Transverse colon (tissue), 4 donors: ENCODE measurements around the gene PRG3. TPM values are rescaled to one million over a fixed set of nuclear protein-coding genes. Genes with fewer than 3 reads are reported as not detected.

Source experiments
- DNase-seq: peaks from one replicate; pipeline ENCODE4 v3.0.0-alpha.2; 2019
- H3K27ac ChIP-seq, 4 donors: fragments of 200-600 bp; sonication (generic); 2 replicates each; pipeline ENCODE4 v1.5.1; 2016 to 2018; ENCODE audit warnings: inconsistent platforms in 4 of 4
- H3K27me3 ChIP-seq: fragments of 200-600 bp; sonication (generic); 2 replicates; pipeline ENCODE4 v1.5.1; 2017; ENCODE audit warnings: inconsistent platforms
- H3K36me3 ChIP-seq, 4 donors: fragments of 200-600 bp; sonication (generic); 2 replicates each; pipeline ENCODE4 v1.5.1; 2017 to 2019; ENCODE audit warnings: inconsistent platforms in 4 of 4
- H3K4me1 ChIP-seq, 4 donors: fragments of 200-600 bp; sonication (generic); 2 replicates each; pipeline ENCODE4 v1.5.1; 2017 to 2020; ENCODE audit warnings: inconsistent platforms in 4 of 4
- H3K4me3 ChIP-seq, 4 donors: fragments of 200-600 bp; sonication (generic); 1 replicate in 1 of 4; 2 replicates in 3 of 4; pipeline versions ENCODE4 v1.5.1 to v1.6.1; 2017 to 2019; ENCODE audit warnings: inconsistent platforms in 4 of 4
- H3K9me3 ChIP-seq, 2 donors: fragments of 200-600 bp; sonication (generic); 2 replicates each; pipeline ENCODE4 v1.5.1; 2017 to 2019; ENCODE audit warnings: inconsistent platforms in 2 of 2
- EP300 ChIP-seq: sonication (generic); formaldehyde crosslinking; IDR thresholded peaks from one replicate; pipeline ENCODE4 v1.6.1; 2017; ENCODE audit warnings: antibody characterized with exemption, low read depth
- POLR2A ChIP-seq: fragments of 450-650 bp; IDR thresholded peaks from one replicate; pipeline ENCODE4 v1.6.1; 2016; ENCODE audit warnings: antibody characterized with exemption, mild to moderate bottlenecking, moderate library complexity
- POLR2AphosphoS5 ChIP-seq, 3 donors: sonication (generic); formaldehyde crosslinking; IDR thresholded peaks; one replicate each; pipeline ENCODE4 v1.6.1; 2016; ENCODE audit warnings: antibody characterized with exemption in 3 of 3
- WGBS, 2 donors: methylation state at CpG; one replicate each; pipeline ENCODE4 v1.1.5; 2018; ENCODE audit warnings: low coverage in 1 of 2; 5-methylcytosine and 5-hydroxymethylcytosine counted together
- in situ Hi-C, 4 donors: fragments of 200-750 bp; cut with MboI; loops; one replicate each; pipeline versions ENCODE4 v1.15.0 to v1.15.1; 2017; ENCODE audit warnings: low sequenced_read_pairs in 3 of 4, low pct_ligation_motif_present in 1 of 4, low pct_unique_long_range_greater_than_20kb in 1 of 4
- intact Hi-C: fragments of 100-400 bp; cut with DNase I; formaldehyde crosslinking; loops from one replicate; pipeline ENCODE4 v1.15.1; 2023; ENCODE audit warnings: low total_unique reads
- total RNA-seq, 4 donors: library from RNA; depleted of rRNA; stranded (reverse); fragments of >200 nt; gene quantifications; one replicate each; pipeline ENCODE4 v1.1.0, GENCODE V29; 2016
- TF ChIP-seq, protein P1 (sequence below), 5 experiments: fragments of 200-600 bp in 3 of 5; fragments of 450-650 bp in 2 of 5; sonication (generic) in 3 of 5; IDR thresholded peaks; 1 replicate in 2 of 5; 2 replicates in 3 of 5; pipeline ENCODE4 v1.5.1; 2016 to 2017; ENCODE audit warnings: antibody characterized with exemption in 5 of 5, inconsistent platforms in 3 of 5, mild to moderate bottlenecking in 2 of 5, moderate library complexity in 1 of 5

PRG3 gene
- total RNA-seq, 4 donors from 2014 or later, result not detected

DNA sequence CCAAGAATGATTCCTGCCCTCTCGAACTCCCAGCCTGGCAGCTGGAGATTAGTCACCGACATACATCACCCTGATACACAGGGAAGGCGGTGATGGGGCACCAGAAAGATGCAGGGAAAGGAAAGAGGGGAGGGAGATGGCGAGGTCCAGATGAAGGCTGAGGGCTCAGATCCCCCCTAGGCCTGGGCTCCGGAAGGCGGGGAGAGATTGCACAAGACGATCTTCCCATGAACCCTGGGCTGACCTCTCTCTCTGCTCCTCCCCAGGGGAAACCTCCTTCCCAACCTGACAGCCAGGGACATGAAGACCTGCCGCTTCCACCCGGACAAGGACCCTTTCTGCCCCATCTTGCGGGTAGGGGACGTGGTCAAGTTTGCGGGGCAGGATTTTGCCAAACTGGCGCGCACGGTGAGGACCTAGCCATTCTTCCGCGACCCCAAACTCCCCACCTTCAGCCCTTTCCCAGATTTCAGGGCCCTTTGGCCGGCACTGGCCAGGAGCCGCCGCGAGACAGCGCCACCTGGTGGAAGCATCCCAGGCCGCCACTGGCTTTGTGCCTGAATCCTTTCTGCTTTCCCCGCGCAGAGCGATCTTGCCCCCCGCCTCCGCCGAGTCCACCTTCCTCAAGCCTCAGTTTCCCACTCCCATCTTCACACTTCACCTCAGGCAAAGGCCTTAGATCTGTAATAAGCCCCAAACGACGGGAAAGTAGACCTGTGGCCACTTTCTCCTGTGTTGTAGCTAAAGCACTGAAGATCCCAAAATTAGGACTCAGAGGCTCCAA, 31.3 kb downstream of the PRG3 start:
- H3K4me1 ChIP-seq, result peaks cover 0 to 9% (median 0%) of the 10 kb centered on the region in 4 donors
- H3K27ac ChIP-seq, result no peak overlapping the region
- DNase-seq, result peak; percentile 67
- H3K36me3 ChIP-seq, result no peaks in the 10 kb centered on the region
- no peak for TF ChIP-seq POLR2A
- TF ChIP-seq, protein P1, sequence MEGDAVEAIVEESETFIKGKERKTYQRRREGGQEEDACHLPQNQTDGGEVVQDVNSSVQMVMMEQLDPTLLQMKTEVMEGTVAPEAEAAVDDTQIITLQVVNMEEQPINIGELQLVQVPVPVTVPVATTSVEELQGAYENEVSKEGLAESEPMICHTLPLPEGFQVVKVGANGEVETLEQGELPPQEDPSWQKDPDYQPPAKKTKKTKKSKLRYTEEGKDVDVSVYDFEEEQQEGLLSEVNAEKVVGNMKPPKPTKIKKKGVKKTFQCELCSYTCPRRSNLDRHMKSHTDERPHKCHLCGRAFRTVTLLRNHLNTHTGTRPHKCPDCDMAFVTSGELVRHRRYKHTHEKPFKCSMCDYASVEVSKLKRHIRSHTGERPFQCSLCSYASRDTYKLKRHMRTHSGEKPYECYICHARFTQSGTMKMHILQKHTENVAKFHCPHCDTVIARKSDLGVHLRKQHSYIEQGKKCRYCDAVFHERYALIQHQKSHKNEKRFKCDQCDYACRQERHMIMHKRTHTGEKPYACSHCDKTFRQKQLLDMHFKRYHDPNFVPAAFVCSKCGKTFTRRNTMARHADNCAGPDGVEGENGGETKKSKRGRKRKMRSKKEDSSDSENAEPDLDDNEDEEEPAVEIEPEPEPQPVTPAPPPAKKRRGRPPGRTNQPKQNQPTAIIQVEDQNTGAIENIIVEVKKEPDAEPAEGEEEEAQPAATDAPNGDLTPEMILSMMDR (IDR thresholded peaks at IDR 0.05), result peak; percentile 80 to 93 (median 89)
- H3K4me3 ChIP-seq, result no peak overlapping the region
- H3K27me3 ChIP-seq, result no peaks in the 10 kb centered on the region
- in situ Hi-C loops (loop anchor here in 3 of 4 donors (10.0 to 25.0 kb wide), 3 partner anchors 138 to 295 kb away; partner anchors contain the start of gene YPEL4 (in 3 of the 3)), intact Hi-C loops (no loop called here)
- H3K9me3 ChIP-seq, result no peaks in the 10 kb centered on the region
- WGBS, 2 donors, result 30 to 57% methylated on average over 7 to 31 of the region's 31 CpGs

DNA sequence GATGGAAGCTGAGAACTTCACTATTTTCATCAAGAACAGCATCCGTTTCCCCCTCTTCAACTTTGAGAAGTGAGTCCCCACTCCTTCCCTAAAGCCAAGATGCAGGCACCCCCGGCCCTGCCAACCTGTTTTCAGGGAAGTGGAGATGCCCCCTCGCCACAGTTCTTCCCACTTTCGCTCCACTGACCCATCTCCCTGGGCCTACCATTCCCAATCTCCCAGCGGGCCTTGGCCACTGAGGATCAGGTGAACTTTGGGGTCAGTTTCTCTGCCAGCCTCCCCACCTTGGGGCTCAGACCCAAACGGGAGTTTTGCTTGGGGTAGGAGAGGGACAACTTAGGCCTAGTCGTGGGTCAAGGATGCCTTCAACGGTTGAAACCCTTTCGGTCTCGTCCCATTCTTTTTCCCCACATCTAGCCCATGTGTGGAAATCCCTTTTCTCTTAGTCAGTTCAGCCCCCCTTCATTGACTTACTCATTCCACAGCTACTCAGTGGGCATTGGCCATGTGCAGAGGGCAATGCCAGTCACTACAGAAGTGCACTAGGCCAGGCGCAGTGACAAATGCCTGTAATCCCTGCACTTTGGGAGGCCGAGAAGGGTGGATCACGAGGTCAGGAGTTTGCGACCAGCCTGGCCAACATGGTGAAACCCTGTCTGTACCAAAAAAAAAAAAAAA, 32.2 kb downstream of the PRG3 start:
- DNase-seq, result no peak
- no peak overlapping the region for H3K4me3 ChIP-seq
- no peaks in the 10 kb centered on the region for H3K27me3 ChIP-seq
- no peaks in the 10 kb centered on the region for H3K9me3 ChIP-seq
- intact Hi-C loops (no loop called here), in situ Hi-C loops (loop anchor here in 3 of 4 donors (10.0 to 25.0 kb wide), 3 partner anchors 139 to 296 kb away; partner anchors contain the start of gene YPEL4 (in 3 of the 3))
- H3K27ac ChIP-seq, result no peak overlapping the region
- WGBS, 2 donors, result 82 to 100% methylated on average over 2 to 14 of the region's 14 CpGs
- no peaks in the 10 kb centered on the region for H3K36me3 ChIP-seq
- TF ChIP-seq, protein P1 (IDR thresholded peaks at IDR 0.05), result no peak
- no peak for TF ChIP-seq POLR2AphosphoS5 (IDR thresholded peaks at IDR 0.05)
- TF ChIP-seq POLR2A, result no peak
- no peak for TF ChIP-seq EP300
- peaks cover 0 to 9% (median 0%) of the 10 kb centered on the region in 4 donors for H3K4me1 ChIP-seq

DNA sequence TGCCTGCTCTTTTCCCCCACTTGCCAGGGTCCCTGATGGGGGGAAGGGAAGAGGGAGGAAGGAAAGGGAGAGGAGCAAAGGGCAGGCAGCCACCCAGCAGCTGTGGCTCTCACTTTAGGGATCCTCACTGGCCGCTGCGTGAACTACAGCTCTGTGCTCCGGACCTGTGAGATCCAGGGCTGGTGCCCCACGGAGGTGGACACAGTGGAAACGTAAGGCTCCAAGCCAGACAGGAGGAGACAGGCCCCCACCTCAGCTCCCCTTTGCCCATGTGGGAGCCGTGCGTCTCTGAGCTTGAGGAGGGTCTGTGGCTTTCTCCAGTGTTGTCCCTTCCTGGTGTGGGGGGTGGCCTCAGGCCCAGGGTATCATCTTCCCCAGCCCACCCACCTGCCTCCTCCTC, 32.9 kb downstream of the PRG3 start:
- H3K27ac ChIP-seq, result no peak overlapping the region
- 78% methylated on average over 7 of the region's 7 CpGs; no CpG with 5 or more reads in 1 of the 2 donors for WGBS, 2 donors
- H3K27me3 ChIP-seq, result no peaks in the 10 kb centered on the region
- no peaks in the 10 kb centered on the region for H3K36me3 ChIP-seq
- no peak for TF ChIP-seq EP300
- TF ChIP-seq, protein P1 (IDR thresholded peaks at IDR 0.05), result no peak
- no peak for TF ChIP-seq POLR2AphosphoS5 (IDR thresholded peaks at IDR 0.05)
- no peak for TF ChIP-seq POLR2A
- H3K4me3 ChIP-seq, result no peak overlapping the region
- H3K9me3 ChIP-seq, result no peaks in the 10 kb centered on the region
- in situ Hi-C loops (loop anchor here in 3 of 4 donors (10.0 to 25.0 kb wide), 3 partner anchors 139 to 297 kb away; partner anchors contain the start of gene YPEL4 (in 3 of the 3)), intact Hi-C loops (no loop called here)
- peaks cover 0 to 9% (median 0%) of the 10 kb centered on the region in 4 donors for H3K4me1 ChIP-seq
- DNase-seq, result no peak

DNA sequence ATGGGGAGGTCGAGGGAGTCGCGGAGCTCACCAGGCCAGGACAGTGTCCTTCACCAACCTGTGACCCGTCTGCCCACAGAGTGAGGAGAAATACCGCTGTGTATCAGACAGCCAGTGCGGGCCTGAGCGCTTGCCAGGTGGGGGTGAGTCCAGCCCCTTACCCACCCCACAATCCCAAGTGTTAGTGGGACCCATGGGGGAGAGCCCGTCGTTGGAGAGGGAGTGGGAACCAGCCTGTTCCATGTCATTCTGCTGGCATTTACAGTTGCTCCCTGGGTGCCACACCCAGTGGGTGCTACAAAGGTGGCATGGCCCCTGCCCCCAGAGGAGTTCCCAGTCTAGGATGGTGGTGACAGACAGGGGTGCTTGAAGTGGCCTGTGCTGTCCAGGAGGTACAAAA, 33.6 kb downstream of the PRG3 start:
- TF ChIP-seq, protein P1 (IDR thresholded peaks at IDR 0.05), result no peak
- no peak for TF ChIP-seq POLR2AphosphoS5 (IDR thresholded peaks at IDR 0.05)
- TF ChIP-seq EP300, result no peak
- TF ChIP-seq POLR2A, result no peak
- H3K4me1 ChIP-seq, result peaks cover 0 to 9% (median 0%) of the 10 kb centered on the region in 4 donors
- in situ Hi-C loops (loop anchor here in 3 of 4 donors (10.0 to 25.0 kb wide), 3 partner anchors 140 to 297 kb away; partner anchors contain the start of gene YPEL4 (in 3 of the 3)), intact Hi-C loops (no loop called here)
- H3K36me3 ChIP-seq, result no peaks in the 10 kb centered on the region
- no peak overlapping the region for H3K27ac ChIP-seq
- WGBS, 2 donors, result 75% methylated on average over 9 of the region's 9 CpGs; no CpG with 5 or more reads in 1 of the 2 donors
- no peaks in the 10 kb centered on the region for H3K9me3 ChIP-seq
- no peak for DNase-seq
- H3K4me3 ChIP-seq, result no peak overlapping the region
- no peaks in the 10 kb centered on the region for H3K27me3 ChIP-seq
